Heart left ventricle (tissue), 16 donors: Measurements from ENCODE around the gene SPDYE17. TPM values are rescaled to one million over a fixed set of nuclear protein-coding genes. Genes with fewer than 3 reads are reported as not detected.
"Not testable (repeated sequence)": the region's sequence is repeated elsewhere in the genome, so short reads cannot be mapped to it uniquely, and the experiment has no call there.

Source experiments
- ATAC-seq, 4 donors: fragments of 200-7000 bp; cut with Tn5 transposase; one replicate each; pipeline ENCODE4 v1.9.1; 2020 to 2022; ENCODE audit warnings: moderate library complexity in 4 of 4, mild to moderate bottlenecking in 3 of 4, moderate number of reproducible peaks in 1 of 4
- DNase-seq, 5 donors: peaks; one replicate each; pipeline ENCODE4 v3.0.0-alpha.2; 2020
- H3K27ac ChIP-seq, 12 donors: fragments of 200-600 bp; sonication (generic) in 4 of 12; one replicate each; pipeline versions ENCODE4 v1.5.0 to v1.8.0; 2016 to 2022; ENCODE audit warnings: mild to moderate bottlenecking in 2 of 12
- H3K27me3 ChIP-seq, 9 donors: fragments of 200-600 bp; sonication (generic) in 2 of 9; one replicate each; pipeline versions ENCODE4 v1.5.1 to v1.8.0; 2016 to 2022; ENCODE audit warnings: mild to moderate bottlenecking in 3 of 9
- H3K36me3 ChIP-seq, 9 donors: fragments of 200-600 bp; sonication (generic) in 2 of 9; one replicate each; pipeline versions ENCODE4 v1.5.0 to v1.8.0; 2018 to 2022; ENCODE audit warnings: mild to moderate bottlenecking in 2 of 9
- H3K4me1 ChIP-seq, 12 donors: fragments of 200-600 bp; sonication (generic) in 4 of 12; one replicate each; pipeline versions ENCODE4 v1.5.0 to v1.8.0; 2016 to 2022; ENCODE audit warnings: mild to moderate bottlenecking in 3 of 12
- H3K4me3 ChIP-seq, 12 donors: fragments of 200-600 bp; sonication (generic) in 4 of 12; one replicate each; pipeline versions ENCODE4 v1.5.0 to v1.8.0; 2017 to 2022; ENCODE audit warnings: mild to moderate bottlenecking in 9 of 12, moderate library complexity in 4 of 12
- H3K9me3 ChIP-seq, 12 donors: fragments of 200-600 bp; sonication (generic) in 4 of 12; one replicate each; pipeline versions ENCODE4 v1.5.0 to v1.8.0; 2016 to 2022; ENCODE audit warnings: mild to moderate bottlenecking in 1 of 12
- WGBS, 4 donors: extraction: QIAGEN DNeasy Blood & Tissue Kit in 2 of 4; methylation state at CpG; one replicate each; pipeline versions ENCODE4 v1.1.5 to v1.1.7; 2013 to 2018; 5-methylcytosine and 5-hydroxymethylcytosine counted together
- intact Hi-C, 10 donors: fragments of 100-400 bp; cut with DNase I; formaldehyde crosslinking; loops; one replicate each; pipeline versions ENCODE4 v1.11.1 to v1.14.2; 2022
- long read RNA-seq, 3 donors: library from polyadenylated mRNA; unstranded; transcript quantifications; one replicate each; pipeline ENCODE4 v2.0.0, GENCODE V29; 2020 to 2021
- polyA plus RNA-seq, 2 donors: library from polyadenylated mRNA; stranded (reverse); fragments of 200-250 nt; gene quantifications; one replicate each; pipeline ENCODE4 v1.2.3, GENCODE V29; 2013
- total RNA-seq, 9 donors: library from RNA; depleted of rRNA in 2 of 9; stranded (reverse); fragments of >200 nt in 2 of 9; fragmentation: NEBNext Ultra II Directional in 3 of 9; extraction: Animal tissue kit (Norgen Biotek cat#: 25700) in 3 of 9; gene quantifications; one replicate each; pipeline versions ENCODE4 v1.1.0 to v1.2.4, GENCODE V29; 2016 to 2023
- donor health status: ischemic (EF 13 %, LVEDD 7.1; RV severe dilation, severe dysfunction).
- donor health status: healthy with polysubstance abuse.
- donor health status: DM: no; HTN: yes; CAD: no.
- donor health status: DM: no; HTN: no; CAD: no.
- donor health status: ischemic (EF 25% LVEDD 6.9; RV normal size, moderate dysfunction).
- donor health status: ischemic (EF 25% LVEDD 5.7; RV mildly dilated, moderate dysfunction).
- donor health status: healthy.
- donor health status: DM: yes; HTN: yes; CAD: no.
- donor health status: ischemic (EF 35%, LVEDD 5.7; RV mildly dilated, moderate dysfunction).
- donor health status: nonischemic (EF 11% LVEDD 7.7; RV severe dilation, severe dysfunction).
- donor health status: DM: yes; HTN: yes; CAD: no.
- donor health status: PGD.
- donor health status: ischemic (EF 29% LVEDD 5.4; RV normal size, mild dysfunction).
- donor health status: nonischemic (EF 23%, LVEDD 6.1; RV moderate dilation, normal function).

SPDYE17 gene, protein sequence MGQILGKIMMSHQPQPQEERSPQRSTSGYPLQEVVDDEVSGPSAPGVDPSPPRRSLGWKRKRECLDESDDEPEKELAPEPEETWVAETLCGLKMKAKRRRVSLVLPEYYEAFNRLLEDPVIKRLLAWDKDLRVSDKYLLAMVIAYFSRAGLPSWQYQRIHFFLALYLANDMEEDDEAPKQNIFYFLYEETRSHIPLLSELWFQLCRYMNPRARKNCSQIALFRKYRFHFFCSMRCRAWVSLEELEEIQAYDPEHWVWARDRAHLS
- total RNA-seq (not detected), polyA plus RNA-seq (not detected)
- long read RNA-seq, donor 1, result 0 reads
- long read RNA-seq, donor 2, result 0 reads
- long read RNA-seq, donor 3, result 0 reads

DNA sequence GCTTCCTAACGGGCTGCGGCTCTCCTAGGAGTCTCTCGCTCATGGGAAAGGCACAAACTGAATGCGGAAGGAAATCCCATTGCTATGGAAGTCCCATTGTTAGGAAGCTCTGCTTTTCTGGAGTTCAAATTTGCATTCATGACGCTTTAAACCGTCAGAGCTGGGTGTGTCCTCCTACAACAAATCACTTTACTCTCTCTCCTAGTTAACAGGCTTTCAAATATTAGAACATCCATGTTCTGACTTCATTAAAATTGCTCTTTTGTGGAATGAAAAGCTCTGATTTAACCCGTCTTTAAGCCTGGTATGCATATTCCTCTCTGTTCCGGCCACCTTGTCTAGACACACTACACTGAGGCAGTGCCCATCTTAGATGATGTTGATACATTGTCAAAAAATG, at the start of gene SPDYE17:
TSS of gene SPDYE17 (minus strand) at position 101 of the 400 bp plus-strand sequence. CDS start 1,791 bp downstream, outside the sequence.
- not testable (repeated sequence) for H3K36me3 ChIP-seq

DNA sequence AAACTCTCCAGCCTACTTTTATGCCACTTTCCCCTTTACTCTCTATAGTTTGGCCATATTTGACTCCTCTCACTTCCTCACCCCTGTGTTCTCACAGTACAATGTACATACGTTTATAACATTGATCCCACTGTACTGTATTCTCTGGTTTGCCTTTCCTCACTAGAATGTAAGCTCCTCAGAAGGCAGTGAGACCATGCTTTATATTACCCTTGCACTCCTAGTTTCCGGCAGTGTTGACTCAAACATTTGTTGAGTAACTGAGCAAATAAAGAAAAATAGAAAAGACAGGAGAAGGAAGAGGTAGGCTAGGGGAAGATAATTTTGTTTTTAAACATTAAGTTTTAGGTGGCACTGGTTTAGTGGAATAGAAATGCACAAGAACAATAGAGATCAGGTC, 48.1 kb upstream of the SPDYE17 start:
- not testable (repeated sequence) for DNase-seq

More for the DNA sequence above, at the start of gene SPDYE17:
- H3K27me3 ChIP-seq, H3K27ac ChIP-seq, DNase-seq, H3K4me3 ChIP-seq, ATAC-seq, intact Hi-C loops, H3K4me1 ChIP-seq, H3K9me3 ChIP-seq: not testable (repeated sequence)
- 88 to 89% (median 88%) methylated on average over 5 to 7 of the region's 8 CpGs; no CpG with 5 or more reads in 1 of the 4 donors for WGBS, 4 donors

DNA sequence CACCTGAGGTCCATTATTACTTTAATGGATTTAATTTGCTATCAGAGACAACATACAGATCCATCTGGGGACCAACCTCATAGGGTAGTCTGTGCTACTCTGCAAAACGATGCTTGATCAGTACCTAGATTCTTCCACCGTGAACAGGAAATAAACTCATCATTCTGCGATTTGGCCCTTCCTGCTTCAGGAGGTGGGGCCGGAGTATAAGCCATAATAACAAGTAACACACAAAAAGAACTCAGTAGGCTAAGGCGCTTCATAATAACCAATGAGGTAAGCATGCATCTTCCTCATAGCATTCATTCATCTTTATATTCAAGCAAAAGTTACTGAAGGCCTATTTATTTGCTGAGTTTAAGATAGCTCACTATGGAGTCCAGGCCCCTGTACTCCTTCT, 47.5 kb upstream of the SPDYE17 start:
- Histone ChIP-seq H3K27ac (peak overlapping the region in 1 of 12 donors; percentile 71), H3K36me3 (peaks cover 0 to 10% (median 0%) of the 10 kb centered on the region in 9 donors)
- 41 to 67% (median 56%) methylated on average over 4 to 5 of the region's 5 CpGs for WGBS, 4 donors
- DNase-seq, H3K4me3 ChIP-seq, H3K4me1 ChIP-seq, H3K9me3 ChIP-seq, H3K27me3 ChIP-seq, intact Hi-C loops: not testable (repeated sequence)
- ATAC-seq, result peak in 3 of 4 donors; percentile 9 to 29 (median 28)

More for the DNA sequence above, 48.1 kb upstream of the SPDYE17 start:
- intact Hi-C loops, H3K27me3 ChIP-seq, ATAC-seq, H3K4me1 ChIP-seq, H3K9me3 ChIP-seq, H3K4me3 ChIP-seq, H3K27ac ChIP-seq: not testable (repeated sequence)
- WGBS, 4 donors, result 66 to 91% (median 80%) methylated on average over 2 of the region's 2 CpGs
- peaks cover 0 to 10% (median 0%) of the 10 kb centered on the region in 9 donors for H3K36me3 ChIP-seq

DNA sequence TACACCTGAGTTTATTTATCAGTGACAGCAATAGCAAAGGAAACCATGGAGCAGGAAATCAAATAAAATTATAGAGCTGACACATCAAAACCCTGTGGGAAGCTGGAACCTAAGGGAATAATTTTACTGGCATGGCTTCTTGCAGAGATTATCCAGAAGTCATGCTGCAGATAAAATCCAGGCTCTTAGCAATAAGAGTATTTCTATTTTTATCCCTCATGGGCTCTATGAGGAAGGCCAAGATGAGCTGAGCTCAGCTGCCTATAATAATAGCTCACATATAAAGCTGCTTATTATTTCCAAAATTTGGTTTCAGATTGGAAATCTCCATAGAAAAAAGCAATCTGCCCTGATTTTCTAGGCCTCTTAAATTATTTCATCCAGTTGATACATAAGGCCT, 47.0 kb upstream of the SPDYE17 start:
- Histone ChIP-seq H3K27ac (peak overlapping the region in 5 of 12 donors; percentile 28 to 71 (median 36)), H3K36me3 (peaks cover 0 to 14% (median 0%) of the 10 kb centered on the region in 9 donors)
- intact Hi-C loops, H3K27me3 ChIP-seq, H3K9me3 ChIP-seq, H3K4me3 ChIP-seq, DNase-seq, H3K4me1 ChIP-seq: not testable (repeated sequence)
- peak; percentile 97 to 99 (median 98) for ATAC-seq

DNA sequence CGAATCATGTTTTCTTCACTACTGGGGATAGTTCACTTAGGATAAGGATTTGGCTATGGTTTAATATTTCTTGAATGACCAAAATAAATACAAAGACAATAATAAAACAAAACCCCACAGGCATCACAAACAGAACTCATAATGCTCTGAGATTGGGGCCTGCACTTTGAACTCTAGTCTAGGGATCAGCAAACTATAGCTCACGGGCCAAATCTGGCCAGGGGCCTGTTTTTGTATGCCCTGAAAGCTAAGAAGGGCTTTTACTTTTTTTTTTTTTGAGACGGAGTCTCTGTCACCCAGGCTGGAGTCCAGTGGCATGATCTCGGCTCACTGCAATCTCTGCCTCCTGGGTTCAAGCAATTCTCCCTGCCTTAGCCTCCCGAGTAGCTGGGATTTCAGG, 44.9 kb upstream of the SPDYE17 start:
- H3K4me3 ChIP-seq, intact Hi-C loops, H3K27ac ChIP-seq, ATAC-seq, H3K9me3 ChIP-seq, DNase-seq, H3K4me1 ChIP-seq, H3K27me3 ChIP-seq: not testable (repeated sequence)
- WGBS, 4 donors, result 78 to 90% (median 83%) methylated on average over 5 of the region's 5 CpGs
- peaks cover 0 to 11% (median 0%) of the 10 kb centered on the region in 9 donors for H3K36me3 ChIP-seq

DNA sequence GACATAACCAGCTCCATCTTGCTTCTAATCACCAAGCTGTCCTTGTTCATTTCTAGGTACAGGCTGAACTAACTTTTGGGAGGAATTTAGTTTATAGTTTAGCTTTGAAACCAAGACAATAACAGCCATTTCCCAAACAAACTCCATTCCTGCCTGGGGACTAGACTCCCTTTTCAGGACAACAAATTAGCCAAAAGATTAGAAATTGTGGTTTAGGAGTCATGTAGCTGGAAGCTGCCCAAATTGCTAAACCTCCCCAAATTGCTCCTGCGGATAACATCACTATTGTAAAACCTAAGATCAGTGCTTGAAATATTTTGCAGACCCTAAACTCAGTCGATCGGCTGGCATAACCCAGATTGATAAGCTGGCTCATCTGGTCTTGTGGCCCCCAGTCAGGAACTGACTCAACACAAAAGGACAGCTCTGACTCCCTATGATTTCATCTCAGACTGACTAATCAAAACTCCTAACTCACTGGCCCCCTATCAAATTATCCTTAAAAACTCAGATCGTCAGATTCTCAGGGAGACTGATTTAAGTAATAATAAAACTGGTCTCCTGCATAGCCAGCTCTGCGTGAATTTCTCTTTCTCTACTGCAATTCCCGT, 42.7 kb upstream of the SPDYE17 start:
- intact Hi-C loops, H3K4me3 ChIP-seq, ATAC-seq, H3K36me3 ChIP-seq, DNase-seq, H3K9me3 ChIP-seq, H3K27me3 ChIP-seq, H3K4me1 ChIP-seq, H3K27ac ChIP-seq: not testable (repeated sequence)
- whole genome bisulfite sequencing, 4 donors, result 95 to 100% (median 98%) methylated on average over 2 to 5 of the region's 6 CpGs

DNA sequence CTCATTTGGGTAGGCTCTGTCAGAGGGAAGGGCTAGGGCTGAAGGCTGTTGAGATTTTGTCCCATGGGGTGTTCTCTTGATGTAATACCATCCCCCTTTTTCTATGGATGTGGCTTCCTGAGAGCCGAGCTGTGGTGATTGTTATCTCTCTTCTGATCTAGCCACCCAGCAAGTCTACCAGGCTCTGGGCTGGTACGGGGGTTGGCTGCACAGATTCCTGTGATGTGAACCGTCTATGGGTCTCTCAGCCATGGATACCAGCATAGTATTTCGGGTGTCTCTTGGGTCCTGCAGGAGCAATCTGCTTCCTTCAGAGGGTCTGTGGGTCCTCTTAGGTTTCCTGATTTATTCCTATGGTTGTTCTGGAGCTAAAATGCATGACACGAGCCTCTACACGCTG, 38.9 kb upstream of the SPDYE17 start:
- ATAC-seq, H3K27ac ChIP-seq, H3K4me3 ChIP-seq, H3K36me3 ChIP-seq, DNase-seq, H3K4me1 ChIP-seq, intact Hi-C loops, H3K27me3 ChIP-seq: not testable (repeated sequence)
- WGBS, 4 donors, result 92 to 96% (median 93%) methylated on average over 5 to 6 of the region's 6 CpGs
- H3K9me3 ChIP-seq, result peaks cover 0 to 13% (median 0%) of the 10 kb centered on the region in 12 donors

DNA sequence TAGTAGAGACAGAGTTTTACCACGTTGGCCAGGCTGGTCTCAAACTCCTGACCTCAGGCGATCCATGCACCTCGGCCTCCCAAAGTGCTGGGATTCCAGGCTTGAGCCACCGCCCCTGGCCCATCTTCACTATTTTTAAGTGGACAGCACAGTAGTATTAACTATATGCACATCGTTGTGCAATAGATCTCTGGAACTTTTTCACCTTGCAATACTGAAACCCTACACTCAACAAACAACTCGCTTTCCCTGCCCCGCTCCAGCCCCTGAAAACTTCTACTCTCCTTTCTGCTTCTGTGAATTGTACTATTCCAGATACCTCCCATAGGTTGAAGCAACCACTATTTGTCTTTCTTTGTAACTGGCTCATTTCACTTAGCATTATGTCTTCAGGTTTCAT, 33.7 kb upstream of the SPDYE17 start:
- H3K27me3 ChIP-seq, ATAC-seq, H3K9me3 ChIP-seq, intact Hi-C loops, H3K4me3 ChIP-seq, H3K4me1 ChIP-seq, DNase-seq, H3K36me3 ChIP-seq, H3K27ac ChIP-seq: not testable (repeated sequence)
- 86 to 96% (median 92%) methylated on average over 7 of the region's 7 CpGs for WGBS, 4 donors

DNA sequence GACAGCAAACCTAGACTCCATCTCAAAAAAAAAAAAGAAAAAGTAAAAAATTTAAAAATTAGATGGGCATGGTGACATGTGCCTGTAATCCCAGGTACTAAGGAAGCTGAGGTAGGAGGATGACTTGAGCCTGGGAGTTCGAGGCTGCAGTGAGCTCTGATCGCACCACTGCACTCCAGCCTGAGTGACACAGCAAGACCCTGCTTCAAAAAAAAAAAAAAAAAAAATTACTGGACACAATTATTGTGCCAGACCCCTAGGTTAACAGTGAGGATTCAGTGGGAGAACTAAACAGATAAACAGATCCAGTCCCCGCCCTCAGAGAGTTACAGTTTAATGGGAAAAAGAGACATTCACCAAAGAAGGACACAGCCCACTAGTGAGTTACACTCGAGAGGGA, 31.6 kb upstream of the SPDYE17 start:
- WGBS, 4 donors, result 90 to 98% (median 92%) methylated on average over 3 to 4 of the region's 4 CpGs
- ATAC-seq, H3K9me3 ChIP-seq, H3K36me3 ChIP-seq, intact Hi-C loops, H3K27me3 ChIP-seq, H3K4me1 ChIP-seq, H3K27ac ChIP-seq, DNase-seq, H3K4me3 ChIP-seq: not testable (repeated sequence)

DNA sequence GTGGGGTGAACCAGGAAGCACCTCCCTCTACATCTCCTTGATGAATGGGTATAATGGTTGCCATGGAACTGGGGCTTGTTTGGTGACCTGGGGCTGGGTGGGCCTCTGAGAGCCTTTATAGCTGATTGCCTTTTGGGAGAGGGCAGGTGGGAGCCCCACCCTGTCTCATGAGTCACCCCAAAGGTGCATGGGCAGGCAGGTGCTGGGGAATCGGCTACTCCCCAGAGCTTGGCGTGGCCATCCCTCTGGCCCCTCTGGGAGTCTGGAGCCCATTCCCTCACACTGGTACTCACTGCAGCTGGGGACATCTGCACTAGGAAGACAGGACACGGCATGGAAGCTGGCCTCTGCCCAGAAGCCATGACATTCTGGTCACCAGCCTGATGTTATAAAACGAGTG, 30.4 kb upstream of the SPDYE17 start, which contains the start of gene SPDYE18:
TSS of gene SPDYE18 (minus strand) at position 2 of the 400 bp plus-strand sequence. CDS start 2,046 bp downstream, outside the sequence.
- H3K36me3 ChIP-seq, DNase-seq, H3K4me3 ChIP-seq, intact Hi-C loops, H3K4me1 ChIP-seq, H3K27me3 ChIP-seq, H3K27ac ChIP-seq, H3K9me3 ChIP-seq: not testable (repeated sequence)
- WGBS, 4 donors, result 95 to 96% methylated on average over 4 of the region's 4 CpGs; no CpG with 5 or more reads in 2 of the 4 donors
- ATAC-seq, result peak in 2 of 4 donors; percentile 24 to 55

DNA sequence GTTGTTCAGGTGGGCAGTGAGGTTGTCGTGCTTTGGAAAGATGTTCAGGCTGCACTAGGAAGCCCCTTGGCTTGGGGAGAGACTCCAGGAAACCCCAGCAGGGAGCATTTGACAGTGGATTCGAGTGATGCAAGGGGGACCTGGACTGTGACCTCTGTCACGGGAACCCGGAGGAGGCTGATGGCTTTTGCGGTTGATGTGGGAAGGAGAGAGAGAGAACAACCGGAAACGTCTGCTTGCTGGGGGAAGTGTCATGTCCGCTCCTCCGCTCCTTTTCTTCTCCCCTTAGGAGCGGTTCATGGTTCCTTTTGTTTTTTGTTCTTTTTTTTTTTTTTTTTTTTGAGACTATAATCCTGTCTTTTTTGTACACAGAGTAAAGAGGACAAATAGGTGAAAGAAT, 5.8 kb downstream of the SPDYE17 start:
- H3K36me3 ChIP-seq, H3K4me1 ChIP-seq, intact Hi-C loops, H3K4me3 ChIP-seq, H3K27me3 ChIP-seq, H3K9me3 ChIP-seq, ATAC-seq, DNase-seq, H3K27ac ChIP-seq: not testable (repeated sequence)
- 88 to 93% (median 88%) methylated on average over 7 to 9 of the region's 10 CpGs for WGBS, 4 donors
